ENCODE results near the gene HLA-DRA. TPM values are rescaled to one million over a fixed set of nuclear protein-coding genes. Genes with fewer than 3 reads are reported as not detected.

Gene HLA-DRA
- total and polyA plus RNA-seq, 2 experiments from 2014 or later: 6.9 to 7.7 TPM

- Histone ChIP-seq H4K20me1 (replicated peaks; ENCODE audit: insufficient read depth) (no peaks in the 10 kb centered on the region), H3K4me3 (no peak overlapping the region), H3K4me2 (no peak overlapping the region), H3F3A (replicated peaks; ENCODE audit: low read depth) (no peaks in the 10 kb centered on the region), H3K4me1 (ENCODE audit: insufficient read depth) (no peaks in the 10 kb centered on the region), H2AFZ (no peak overlapping the region), H3K27ac (ENCODE audit: low read depth) (no peak overlapping the region), H3K79me2 (replicated peaks; ENCODE audit: insufficient read depth) (no peaks in the 10 kb centered on the region), H3K27me3 (ENCODE audit: insufficient read depth) (no peaks in the 10 kb centered on the region), H3K36me3 (ENCODE audit: insufficient read depth) (no peaks in the 10 kb centered on the region), H3K9me2 (ENCODE audit: insufficient read depth) (no peaks in the 10 kb centered on the region)
- TF ChIP-seq ZNF462 (CRISPR knock-in tag; IDR thresholded peaks at IDR 0.05) (no peak), EZH2 (IDR thresholded peaks at IDR 0.05; ENCODE audit: low read depth, unreplicated experiment) (no peak)
- peaks cover 7% of the 10 kb centered on the region for H3K27me3 Mint-ChIP-seq (ENCODE audit: insufficient read depth, low read depth, poor library complexity)
- no peaks in the 10 kb centered on the region for H3K36me3 Mint-ChIP-seq (ENCODE audit: low read depth)
- H3K9me3 Mint-ChIP-seq: peaks cover 2% of the 10 kb centered on the region; the same call in 1 of the 3 replicates
- H3K27ac Mint-ChIP-seq: no peak overlapping the region
- no peaks in the 10 kb centered on the region for H3K4me1 Mint-ChIP-seq
- H3K4me3 Mint-ChIP-seq: no peak overlapping the region
- ATAC-seq (no peak), DNase-seq (ENCODE audit: low spot score) (no peak)
Observed at GRCh38 chr6:32391505-32391904, 48.2 kb upstream of the HLA-DRA start.

GRCh38 chr6:32393665-32394420 lies 45.8 kb upstream of the HLA-DRA start:
- no peaks in the 10 kb centered on the region for H3K36me3 ChIP-seq (ENCODE audit: insufficient read depth)
- H2AFZ ChIP-seq: no peak overlapping the region
- Mint-ChIP-seq H3K9me3 (no peaks in the 10 kb centered on the region), H3K27me3 (ENCODE audit: insufficient read depth, low read depth, poor library complexity) (peaks cover 5% of the 10 kb centered on the region), H3K36me3 (ENCODE audit: low read depth) (no peaks in the 10 kb centered on the region), H3K4me3 (no peak overlapping the region), H3K4me1 (no peaks in the 10 kb centered on the region), H3K27ac (no peak overlapping the region)
- no peaks in the 10 kb centered on the region for H3K27me3 ChIP-seq (ENCODE audit: insufficient read depth)
- H3K4me3 ChIP-seq: no peak overlapping the region
- TF ChIP-seq CTCF (conservative IDR thresholded peaks at IDR 0.05; ENCODE audit: low read depth in 2 of 2) (0 out of 4 replicates have a peak, but pooled peaks of 1 of the 2 experiments have one; percentile 9), CREB1 (CRISPR knock-in tag; IDR thresholded peaks at IDR 0.05; ENCODE audit: low read depth) (no peak)
- H3K27ac ChIP-seq (ENCODE audit: low read depth): no peak overlapping the region
- ATAC-seq (peak; percentile 50), DNase-seq (ENCODE audit: low spot score) (no peak)
- H3K4me1 ChIP-seq (ENCODE audit: insufficient read depth): no peaks in the 10 kb centered on the region
- H3K9me2 ChIP-seq (ENCODE audit: insufficient read depth): no peaks in the 10 kb centered on the region
- no peaks in the 10 kb centered on the region for H3K79me2 ChIP-seq (replicated peaks; ENCODE audit: insufficient read depth)
- H3F3A ChIP-seq (replicated peaks; ENCODE audit: low read depth): no peaks in the 10 kb centered on the region
- no peak overlapping the region for H3K4me2 ChIP-seq
- H4K20me1 ChIP-seq (replicated peaks; ENCODE audit: insufficient read depth): no peaks in the 10 kb centered on the region

Measured in GM23338 (cell line).